Kidney (tissue), 14 donors: ENCODE data around the gene IQSEC1. TPM values are rescaled to one million over a fixed set of nuclear protein-coding genes. Genes with fewer than 3 reads are reported as not detected.
A peak's percentile ranks its signal among the peaks of the same experiment; 100 is the strongest.

Experiments used
- DNase-seq, 5 donors: peaks; one replicate each; pipeline ENCODE4 v3.0.0-alpha.2; 2013 to 2020
- FAIRE-seq: peaks from 2 replicates; lab custom pipeline; 2012; peaks lifted over from hg19 to GRCh38; lab: Jason Lieb, UNC
- H3K27ac ChIP-seq, 2 donors: one replicate each; pipeline ENCODE4 v1.7.0; 2013; ENCODE audit warnings: low read depth in 2 of 2, low read length in 2 of 2, inconsistent platforms in 1 of 2
- H3K27me3 ChIP-seq: one replicate; pipeline ENCODE4 v1.7.1; 2013; ENCODE audit warnings: low read length, inconsistent platforms; ENCODE audit not compliant: control insufficient read depth, insufficient read depth
- H3K36me3 ChIP-seq, 3 donors: one replicate each; pipeline versions ENCODE4 v1.7.0 to v1.7.1; 2013; ENCODE audit warnings: low read length in 3 of 3, control low read depth in 1 of 3, inconsistent platforms in 1 of 3; ENCODE audit not compliant: insufficient read depth in 3 of 3, control insufficient read depth in 2 of 3
- H3K4me1 ChIP-seq, 3 donors: one replicate each; pipeline versions ENCODE4 v1.7.0 to v1.7.1; 2013; ENCODE audit warnings: low read length in 3 of 3, inconsistent platforms in 1 of 3, low read depth in 1 of 3; ENCODE audit not compliant: control insufficient read depth in 2 of 3, insufficient read depth in 2 of 3
- H3K4me3 ChIP-seq, 3 donors: one replicate each; pipeline versions ENCODE4 v1.7.0 to v1.8.1; 2013; ENCODE audit warnings: low read length in 3 of 3, control low read depth in 1 of 3, inconsistent platforms in 1 of 3
- H3K9ac ChIP-seq, 3 donors: one replicate each; pipeline versions ENCODE4 v1.7.0 to v1.7.1; 2013; ENCODE audit warnings: low read length in 3 of 3, control low read depth in 1 of 3, inconsistent platforms in 1 of 3
- H3K9me3 ChIP-seq, 3 donors: one replicate each; pipeline versions ENCODE4 v1.7.0 to v1.7.1; 2013; ENCODE audit warnings: low read length in 3 of 3, control low read depth in 1 of 3, inconsistent platforms in 1 of 3; ENCODE audit not compliant: control insufficient read depth in 2 of 3, insufficient read depth in 1 of 3
- intact Hi-C: fragments of 100-400 bp; cut with DNase I; formaldehyde crosslinking; loops from one replicate; pipeline ENCODE4 v1.11.1; 2022
- polyA plus RNA-seq: library from polyadenylated mRNA; stranded (reverse); fragments of 350-450 nt; fragmentation: Illumina TruSeq; extraction: RNeasy Lipid Tissue Mini Kit (QIAGEN cat#74804); gene quantifications from one replicate; pipeline ENCODE4 v1.2.3, GENCODE V29; 2014; ENCODE audit warnings: low read depth, low replicate concordance; ENCODE audit not compliant: insufficient read depth
- total RNA-seq: library from RNA; stranded (reverse); fragmentation: NEBNext Ultra II Directional; extraction: Animal tissue kit (Norgen Biotek cat#: 25700); gene quantifications from one replicate; pipeline ENCODE4 v1.2.1, GENCODE V29; 2021
- TF ChIP-seq, protein P1 (sequence below): IDR thresholded peaks from 3 replicates; pipeline ENCODE4 v1.5.1; 2012; ENCODE audit warnings: mild to moderate bottlenecking, moderate library complexity, borderline replicate concordance; ENCODE audit not compliant: insufficient read depth; ENCODE audit errors: extremely low read depth
- donor health status: control.
- donor health status: control.
- donor health status: control.
- donor health status: control.
- donor health status: control.
- donor health status: DM: yes; HTN: yes; CAD: no.
- donor health status: Normal renal cell carcinoma (clear cell type).

The IQSEC1 gene
- total and polyA plus RNA-seq, 2 donors from 2014 or later: 15.1 to 45.7 TPM

DNA sequence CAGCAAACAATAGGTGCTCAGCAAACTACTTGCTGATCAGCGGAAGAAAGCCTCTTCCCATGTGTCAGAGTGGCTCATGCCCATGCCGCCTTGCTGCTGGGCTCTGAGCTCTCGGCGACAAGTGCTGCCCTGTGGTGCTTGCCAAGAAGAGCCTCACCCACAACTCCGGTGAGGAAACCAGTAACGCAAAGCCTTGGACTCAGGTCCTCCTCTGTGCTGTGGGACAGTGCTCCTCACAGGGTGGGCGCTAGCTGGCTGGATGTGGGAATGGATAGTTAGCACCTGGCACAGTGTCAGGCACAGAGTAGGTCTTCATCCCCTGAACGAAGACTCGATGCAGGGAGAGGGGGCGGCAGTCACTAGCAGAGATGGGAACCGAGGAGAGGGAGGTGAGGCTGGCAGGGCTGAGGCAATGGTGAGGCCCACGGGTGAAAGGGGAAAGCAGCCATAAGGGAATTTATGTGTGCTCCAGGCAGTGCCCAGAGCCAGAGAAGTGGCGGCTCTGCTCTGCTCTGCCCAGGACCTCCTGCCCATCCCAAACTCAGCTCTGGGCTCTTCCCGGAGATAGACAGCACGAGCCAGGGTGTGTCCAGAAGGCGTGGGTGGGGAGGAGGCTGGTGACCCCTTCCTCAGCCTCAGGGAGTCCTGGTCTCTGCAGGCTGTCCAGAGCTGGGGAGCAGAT is 55.7 kb downstream of the IQSEC1 start:
- DNase-seq (no peak), FAIRE-seq (no peak)
- peaks cover 0 to 5% (median 0%) of the 10 kb centered on the region in 3 donors for H3K4me1 ChIP-seq
- intact Hi-C loops: no loop called here
- no peaks in the 10 kb centered on the region for H3K9me3 ChIP-seq
- H3K27ac ChIP-seq: no peak overlapping the region
- H3K36me3 ChIP-seq: no peaks in the 10 kb centered on the region
- H3K4me3 ChIP-seq: no peak overlapping the region
- no peaks in the 10 kb centered on the region for H3K27me3 ChIP-seq
- no peak overlapping the region for H3K9ac ChIP-seq
- TF ChIP-seq, protein P1, sequence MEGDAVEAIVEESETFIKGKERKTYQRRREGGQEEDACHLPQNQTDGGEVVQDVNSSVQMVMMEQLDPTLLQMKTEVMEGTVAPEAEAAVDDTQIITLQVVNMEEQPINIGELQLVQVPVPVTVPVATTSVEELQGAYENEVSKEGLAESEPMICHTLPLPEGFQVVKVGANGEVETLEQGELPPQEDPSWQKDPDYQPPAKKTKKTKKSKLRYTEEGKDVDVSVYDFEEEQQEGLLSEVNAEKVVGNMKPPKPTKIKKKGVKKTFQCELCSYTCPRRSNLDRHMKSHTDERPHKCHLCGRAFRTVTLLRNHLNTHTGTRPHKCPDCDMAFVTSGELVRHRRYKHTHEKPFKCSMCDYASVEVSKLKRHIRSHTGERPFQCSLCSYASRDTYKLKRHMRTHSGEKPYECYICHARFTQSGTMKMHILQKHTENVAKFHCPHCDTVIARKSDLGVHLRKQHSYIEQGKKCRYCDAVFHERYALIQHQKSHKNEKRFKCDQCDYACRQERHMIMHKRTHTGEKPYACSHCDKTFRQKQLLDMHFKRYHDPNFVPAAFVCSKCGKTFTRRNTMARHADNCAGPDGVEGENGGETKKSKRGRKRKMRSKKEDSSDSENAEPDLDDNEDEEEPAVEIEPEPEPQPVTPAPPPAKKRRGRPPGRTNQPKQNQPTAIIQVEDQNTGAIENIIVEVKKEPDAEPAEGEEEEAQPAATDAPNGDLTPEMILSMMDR: no peak

GRCh38 chr3:13016721-13017255 is 56.4 kb downstream of the IQSEC1 start:
- DNase-seq (no peak), FAIRE-seq (no peak)
- Histone ChIP-seq H3K27ac (peak overlapping the region in 1 of 2 donors; percentile 69), H3K4me3 (no peak overlapping the region), H3K27me3 (no peaks in the 10 kb centered on the region), H3K9me3 (no peaks in the 10 kb centered on the region), H3K4me1 (peaks cover 0 to 3% (median 0%) of the 10 kb centered on the region in 3 donors), H3K36me3 (no peaks in the 10 kb centered on the region), H3K9ac (no peak overlapping the region)
- intact Hi-C loops: no loop called here
- TF ChIP-seq, protein P1: no peak

- H3K36me3 ChIP-seq: no peaks in the 10 kb centered on the region
- no peaks in the 10 kb centered on the region for H3K9me3 ChIP-seq
- no peak overlapping the region for H3K4me3 ChIP-seq
- no peak for FAIRE-seq
- DNase-seq: peak in 4 of 5 donors; percentile 53 to 86 (median 66)
- TF ChIP-seq, protein P1: no peak
- H3K4me1 ChIP-seq: no peaks in the 10 kb centered on the region
- peak overlapping the region in 1 of 2 donors; percentile 69 for H3K27ac ChIP-seq
- no peak overlapping the region for H3K9ac ChIP-seq
- intact Hi-C loops: no loop called here
- H3K27me3 ChIP-seq: no peaks in the 10 kb centered on the region
Measured at GRCh38 chr3:13016083-13016720, 57.0 kb downstream of the IQSEC1 start.
